Uterus (tissue), 4 donors: ENCODE measurements around the gene ITPR3. TPM values are rescaled to one million over a fixed set of nuclear protein-coding genes. Genes with fewer than 3 reads are reported as not detected.

Experiments used
- DNase-seq, 2 donors: peaks; one replicate each; pipeline ENCODE4 v3.0.0-alpha.2; 2019 to 2020
- H3K27ac ChIP-seq, 2 donors: fragments of 200-600 bp; sonication (generic); 1 replicate in 1 of 2; 2 replicates in 1 of 2; pipeline ENCODE4 v1.5.1; 2016 to 2018
- H3K27me3 ChIP-seq, 2 donors: fragments of 200-600 bp; sonication (generic); one replicate each; pipeline ENCODE4 v1.5.1; 2018 to 2019; ENCODE audit warnings: control low read depth in 1 of 2
- H3K36me3 ChIP-seq, 2 donors: fragments of 200-600 bp; sonication (generic); one replicate each; pipeline ENCODE4 v1.5.1; 2019; ENCODE audit warnings: control low read depth in 1 of 2
- H3K4me1 ChIP-seq, 2 donors: fragments of 200-600 bp; sonication (generic); one replicate each; pipeline ENCODE4 v1.5.1; 2018 to 2019; ENCODE audit warnings: control low read depth in 1 of 2
- H3K4me3 ChIP-seq, 2 donors: fragments of 200-600 bp; sonication (generic); 1 replicate in 1 of 2; 2 replicates in 1 of 2; pipeline ENCODE4 v1.5.1; 2018 to 2019; ENCODE audit warnings: mild to moderate bottlenecking in 1 of 2
- H3K9me3 ChIP-seq, 2 donors: fragments of 200-600 bp; sonication (generic); one replicate each; pipeline ENCODE4 v1.5.1; 2019; ENCODE audit warnings: control low read depth in 1 of 2
- POLR2A ChIP-seq, 2 donors: fragments of 450-650 bp; IDR thresholded peaks; one replicate each; pipeline ENCODE4 v1.6.1; 2016; ENCODE audit warnings: antibody characterized with exemption in 2 of 2, mild to moderate bottlenecking in 1 of 2, moderate library complexity in 1 of 2
- intact Hi-C: fragments of 100-400 bp; cut with DNase I; formaldehyde crosslinking; loops from one replicate; pipeline ENCODE4 v1.15.1; 2023; ENCODE audit warnings: low total_unique reads
- total RNA-seq, 4 donors: library from RNA; depleted of rRNA in 3 of 4; stranded (reverse); fragments of >200 nt in 3 of 4; gene quantifications; one replicate each; pipeline versions ENCODE4 v1.1.0 to v1.2.4, GENCODE V29; 2014 to 2023
- TF ChIP-seq, protein P1 (sequence below), 4 experiments: fragments of 200-600 bp in 2 of 4; fragments of 450-650 bp in 2 of 4; sonication (generic) in 2 of 4; IDR thresholded peaks; one replicate each; pipeline ENCODE4 v1.5.1; 2016 to 2019; ENCODE audit warnings: antibody characterized with exemption in 4 of 4, mild to moderate bottlenecking in 2 of 4, moderate library complexity in 1 of 4
- donor health status: DM: yes; HTN: yes; CAD: no.

The ITPR3 gene
- total RNA-seq, 4 donors from 2014 or later, result 11.2 to 27.6 (median 16.1) TPM

DNA sequence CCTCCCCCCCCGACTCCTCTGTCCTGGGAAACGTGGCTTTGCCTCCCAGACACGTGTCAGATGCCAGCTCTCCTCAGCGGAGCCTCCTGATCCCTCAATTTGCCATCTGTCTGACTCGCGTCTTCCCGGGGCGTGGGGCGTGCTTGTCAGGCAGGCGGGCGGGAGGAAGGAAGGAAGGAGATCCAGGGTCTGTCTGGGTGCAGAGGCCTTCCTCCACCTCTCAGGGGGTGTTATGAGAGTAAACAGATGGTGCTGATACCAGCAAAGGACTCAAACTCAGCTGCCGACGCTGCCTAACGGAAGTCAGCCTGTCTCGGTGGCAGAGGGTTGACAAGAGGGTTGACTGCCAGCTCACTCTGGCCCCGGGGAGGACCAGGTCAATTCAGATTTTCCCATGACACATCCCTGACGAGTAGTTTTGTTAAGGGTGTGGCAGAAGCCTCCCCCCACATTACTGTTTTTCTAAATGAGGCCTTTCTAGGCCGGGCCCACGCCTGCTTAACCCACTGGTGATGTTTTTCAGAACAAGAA, 73.3 kb downstream of the ITPR3 start:
- DNase-seq, result peak in 1 of 2 donors; percentile 43
- H3K4me1 ChIP-seq, result peaks cover 0 to 17% of the 10 kb centered on the region in 2 donors
- intact Hi-C loops, result loop anchor here (10.0 kb wide), 1 partner anchor 110 kb away; the partner anchor contains the start of gene BAK1
- no peak for TF ChIP-seq POLR2A (IDR thresholded peaks at IDR 0.05)
- TF ChIP-seq, protein P1, sequence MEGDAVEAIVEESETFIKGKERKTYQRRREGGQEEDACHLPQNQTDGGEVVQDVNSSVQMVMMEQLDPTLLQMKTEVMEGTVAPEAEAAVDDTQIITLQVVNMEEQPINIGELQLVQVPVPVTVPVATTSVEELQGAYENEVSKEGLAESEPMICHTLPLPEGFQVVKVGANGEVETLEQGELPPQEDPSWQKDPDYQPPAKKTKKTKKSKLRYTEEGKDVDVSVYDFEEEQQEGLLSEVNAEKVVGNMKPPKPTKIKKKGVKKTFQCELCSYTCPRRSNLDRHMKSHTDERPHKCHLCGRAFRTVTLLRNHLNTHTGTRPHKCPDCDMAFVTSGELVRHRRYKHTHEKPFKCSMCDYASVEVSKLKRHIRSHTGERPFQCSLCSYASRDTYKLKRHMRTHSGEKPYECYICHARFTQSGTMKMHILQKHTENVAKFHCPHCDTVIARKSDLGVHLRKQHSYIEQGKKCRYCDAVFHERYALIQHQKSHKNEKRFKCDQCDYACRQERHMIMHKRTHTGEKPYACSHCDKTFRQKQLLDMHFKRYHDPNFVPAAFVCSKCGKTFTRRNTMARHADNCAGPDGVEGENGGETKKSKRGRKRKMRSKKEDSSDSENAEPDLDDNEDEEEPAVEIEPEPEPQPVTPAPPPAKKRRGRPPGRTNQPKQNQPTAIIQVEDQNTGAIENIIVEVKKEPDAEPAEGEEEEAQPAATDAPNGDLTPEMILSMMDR (IDR thresholded peaks at IDR 0.05), result no peak
- H3K27me3 ChIP-seq, result no peaks in the 10 kb centered on the region
- H3K9me3 ChIP-seq, result no peaks in the 10 kb centered on the region
- no peaks in the 10 kb centered on the region for H3K36me3 ChIP-seq
- no peak overlapping the region for H3K4me3 ChIP-seq
- peak overlapping the region; percentile 50 to 64 for H3K27ac ChIP-seq

DNA sequence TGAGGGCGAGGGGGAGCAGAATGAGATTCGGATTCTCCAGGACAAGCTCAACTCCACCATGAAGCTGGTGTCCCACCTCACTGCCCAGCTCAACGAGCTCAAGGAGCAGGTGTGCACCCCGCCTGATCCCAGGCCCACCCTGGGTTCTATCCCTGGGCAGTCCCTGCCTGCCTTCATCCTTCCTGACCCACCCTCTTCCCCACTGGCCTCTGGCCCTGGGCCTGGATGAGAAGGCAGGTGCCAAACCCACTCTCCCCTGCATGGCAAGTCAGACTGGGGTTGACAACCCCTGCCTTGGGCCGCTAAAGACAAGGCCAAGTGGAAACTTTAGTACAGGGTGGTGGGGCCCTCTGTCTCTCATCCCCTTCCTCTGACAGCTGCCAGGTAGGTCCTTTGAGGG, 73.9 kb downstream of the ITPR3 start:
- Histone ChIP-seq H3K4me3 (no peak overlapping the region), H3K9me3 (no peaks in the 10 kb centered on the region), H3K27me3 (no peaks in the 10 kb centered on the region), H3K4me1 (peaks cover 0 to 17% of the 10 kb centered on the region in 2 donors), H3K36me3 (no peaks in the 10 kb centered on the region), H3K27ac (peak overlapping the region; percentile 50 to 64)
- no peak for TF ChIP-seq POLR2A (IDR thresholded peaks at IDR 0.05)
- TF ChIP-seq, protein P1 (IDR thresholded peaks at IDR 0.05), result no peak
- intact Hi-C loops, result loop anchor here (10.0 kb wide), 1 partner anchor 110 kb away; the partner anchor contains the start of gene BAK1
- no peak for DNase-seq

DNA sequence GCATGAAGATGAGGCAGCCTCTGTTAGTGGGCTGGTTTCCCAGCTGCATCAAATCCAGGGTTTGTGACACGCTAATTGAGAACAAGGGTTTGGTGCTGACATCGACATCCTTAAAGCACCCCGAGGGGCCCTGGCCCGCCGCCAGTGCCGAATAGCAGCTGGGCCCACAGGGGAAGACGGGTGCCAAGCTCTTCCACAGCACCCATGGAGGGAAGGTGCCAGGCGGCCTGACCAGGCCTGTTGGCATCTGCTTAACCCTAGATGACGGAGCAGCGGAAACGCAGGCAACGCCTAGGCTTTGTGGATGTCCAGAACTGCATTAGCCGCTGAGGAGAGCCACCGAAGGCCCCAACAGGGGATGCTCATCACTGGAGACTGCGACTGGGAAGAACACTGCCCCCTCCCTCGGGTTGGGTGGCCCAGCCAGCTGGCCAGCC, 74.3 kb downstream of the ITPR3 start:
- DNase-seq, result no peak
- Histone ChIP-seq H3K4me1 (peaks cover 0 to 17% of the 10 kb centered on the region in 2 donors), H3K36me3 (no peaks in the 10 kb centered on the region), H3K27ac (peak overlapping the region; percentile 50 to 64), H3K27me3 (no peaks in the 10 kb centered on the region), H3K9me3 (no peaks in the 10 kb centered on the region), H3K4me3 (no peak overlapping the region)
- intact Hi-C loops, result loop anchor here (10.0 kb wide), 1 partner anchor 111 kb away; the partner anchor contains the start of gene BAK1
- TF ChIP-seq, protein P1 (IDR thresholded peaks at IDR 0.05), result no peak
- TF ChIP-seq POLR2A (IDR thresholded peaks at IDR 0.05), result no peak

DNA sequence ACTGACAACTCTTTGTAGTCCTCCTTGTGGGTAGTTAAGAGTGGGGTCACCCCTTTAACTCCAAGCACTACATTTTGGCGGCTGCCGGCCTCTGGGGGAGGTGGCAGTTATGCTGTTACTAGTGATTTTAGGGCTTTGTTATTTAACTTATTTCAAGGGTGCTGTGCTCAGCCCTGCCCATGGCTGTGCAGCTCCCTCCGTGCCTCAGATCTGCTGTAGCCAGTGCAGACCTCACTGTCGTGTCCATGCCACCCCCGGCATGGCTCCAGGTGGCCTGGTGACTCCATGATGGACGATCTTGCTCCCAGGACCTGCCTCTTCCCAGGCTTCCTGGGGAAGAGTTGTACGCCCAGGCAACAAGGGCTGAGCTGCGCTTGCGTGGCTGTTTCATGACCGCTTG, 75.0 kb downstream of the ITPR3 start:
- Histone ChIP-seq H3K9me3 (no peaks in the 10 kb centered on the region), H3K27me3 (no peaks in the 10 kb centered on the region), H3K36me3 (no peaks in the 10 kb centered on the region), H3K4me3 (no peak overlapping the region), H3K27ac (peak overlapping the region; percentile 50 to 64), H3K4me1 (peaks cover 0 to 17% of the 10 kb centered on the region in 2 donors)
- TF ChIP-seq, protein P1 (IDR thresholded peaks at IDR 0.05), result no peak
- no peak for TF ChIP-seq POLR2A (IDR thresholded peaks at IDR 0.05)
- intact Hi-C loops, result loop anchor here (10.0 kb wide), 1 partner anchor 111 kb away; the partner anchor contains the start of gene BAK1
- no peak for DNase-seq
